HG03558 (cell line): ENCODE measurements around the gene DNAJB13.
"Not testable (repeated sequence)": the region's sequence is repeated elsewhere in the genome, so short reads cannot be mapped to it uniquely, and the experiment has no call there.

Experiments
- ATAC-seq: cut with Tn5 transposase; IDR thresholded peaks from one replicate; pipeline ENCODE4 v1.9.1; 2021; ENCODE audit warnings: moderate number of reproducible peaks; ENCODE audit not compliant: unreplicated experiment; ENCODE audit errors: extremely low read depth

DNAJB13 gene

DNA sequence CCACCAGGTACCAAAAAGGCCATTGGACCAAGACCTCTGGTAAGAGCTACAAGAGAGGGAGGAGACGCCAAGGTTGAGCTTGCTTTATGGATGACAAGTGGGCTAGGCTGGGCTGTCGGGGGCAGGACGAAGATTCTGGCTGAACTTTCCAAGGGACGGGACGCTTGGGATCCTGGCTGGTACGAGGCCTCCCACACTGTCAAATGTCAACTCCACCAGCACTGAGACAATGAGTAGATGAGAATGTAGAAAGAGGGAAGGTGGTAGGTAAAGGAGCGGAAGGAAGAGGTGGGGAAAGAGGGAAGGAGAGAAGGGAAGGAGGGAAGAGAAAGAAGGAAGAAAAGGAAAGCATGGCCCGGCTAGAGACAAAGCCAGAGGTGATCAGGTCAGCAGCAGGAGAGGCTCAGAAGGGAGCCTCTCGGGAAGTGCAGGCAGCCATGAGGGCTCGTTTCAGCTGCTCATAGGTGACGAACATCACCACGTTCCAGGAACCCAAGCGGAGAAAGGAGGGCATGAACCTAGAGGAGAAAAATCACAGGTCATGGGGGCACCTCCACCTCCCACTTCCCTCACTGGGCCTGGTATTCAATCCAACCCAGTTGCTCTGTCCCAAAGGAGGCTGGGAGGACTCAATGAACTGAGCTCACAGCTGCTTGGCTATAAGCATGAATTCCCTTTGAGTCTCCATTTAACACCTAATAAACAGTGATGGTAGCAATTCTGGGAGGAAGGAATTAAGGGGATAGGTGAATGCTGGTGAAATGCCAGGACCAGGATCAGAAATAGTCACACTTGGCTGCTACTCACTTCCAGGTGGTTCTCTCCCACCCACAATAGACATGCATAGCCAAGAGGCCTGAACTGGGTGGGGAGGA is 24.0 kb downstream of the DNAJB13 start:
- ATAC-seq: no peak

DNA sequence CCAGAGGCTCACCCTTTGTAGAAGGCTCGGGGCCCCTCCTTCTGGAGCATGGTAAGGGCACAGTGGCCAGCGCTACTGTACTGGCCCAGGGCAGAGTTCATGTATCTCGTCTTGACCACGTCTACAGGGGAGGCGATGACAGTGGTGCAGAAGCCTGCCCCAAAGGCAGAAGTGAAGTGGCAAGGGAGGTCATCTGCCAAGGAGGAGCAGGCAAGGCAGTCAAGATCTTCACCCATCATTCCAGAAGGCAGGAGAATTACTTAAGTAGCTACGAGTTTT is 24.6 kb downstream of the DNAJB13 start:
- ATAC-seq: no peak

GRCh38 chr11:73976451-73977151 is 25.8 kb downstream of the DNAJB13 start:
- no peak for ATAC-seq

GRCh38 chr11:73977856-73978519 is 27.2 kb downstream of the DNAJB13 start:
- ATAC-seq: no peak

GRCh38 chr11:73978576-73979086 is 27.8 kb downstream of the DNAJB13 start:
- no peak for ATAC-seq

DNA sequence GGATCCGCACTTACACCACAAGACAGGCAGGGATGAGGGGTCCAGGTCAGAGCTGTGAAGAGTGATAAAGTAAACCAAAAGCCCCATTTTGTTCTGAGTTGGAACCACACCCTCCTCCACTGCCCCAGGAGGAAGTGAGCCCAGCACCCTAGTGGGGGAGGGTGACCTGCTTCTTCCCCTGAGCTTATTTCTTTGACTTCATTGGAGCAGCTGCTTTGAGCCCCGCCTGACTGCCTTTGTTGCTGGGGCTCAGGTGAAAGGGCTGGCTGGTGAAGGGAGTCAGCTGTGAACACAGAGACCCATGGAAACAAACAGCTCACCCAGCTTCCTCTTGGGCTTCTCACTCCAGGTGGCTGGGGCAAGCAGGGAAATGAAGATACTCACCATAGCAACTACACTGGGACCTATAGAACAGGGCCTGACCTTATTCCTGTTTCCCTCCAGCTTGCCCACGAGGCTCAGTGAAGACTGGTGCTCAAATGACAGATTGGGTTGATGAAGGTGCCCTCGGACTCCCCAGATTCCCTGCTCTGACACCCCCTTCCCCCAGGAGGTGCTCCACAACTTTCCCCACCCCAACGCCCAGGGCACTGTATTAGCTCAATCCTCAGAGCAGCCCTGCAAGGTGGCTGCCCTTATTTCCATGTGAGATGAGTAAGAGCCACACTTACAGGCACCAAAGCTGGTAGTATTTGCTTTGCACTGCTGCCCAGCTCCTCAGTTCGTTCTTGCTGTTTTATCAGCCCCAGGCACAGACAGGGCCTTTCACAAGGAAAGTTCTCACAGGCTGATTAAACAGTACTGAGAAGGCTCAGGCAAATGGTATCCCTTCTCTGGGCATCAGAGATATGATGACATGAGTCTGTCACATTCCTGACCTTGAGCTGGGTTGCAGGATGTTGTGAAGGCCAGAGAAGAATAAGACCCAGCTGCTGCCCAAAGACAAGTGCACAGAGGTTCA is 29.5 kb downstream of the DNAJB13 start:
- ATAC-seq: peak; percentile 25

- ATAC-seq: no peak
These were observed 30.4 kb downstream of the DNAJB13 start for GRCh38 chr11:73981051-73981805.

GRCh38 chr11:73982595-73982989 is 31.8 kb downstream of the DNAJB13 start, which contains the start of gene UCP2:
Gene UCP2, minus strand, starts transcription at chr11:73982843. Its CDS starts 4,465 bp downstream, at chr11:73978378.
- ATAC-seq: no peak

DNA sequence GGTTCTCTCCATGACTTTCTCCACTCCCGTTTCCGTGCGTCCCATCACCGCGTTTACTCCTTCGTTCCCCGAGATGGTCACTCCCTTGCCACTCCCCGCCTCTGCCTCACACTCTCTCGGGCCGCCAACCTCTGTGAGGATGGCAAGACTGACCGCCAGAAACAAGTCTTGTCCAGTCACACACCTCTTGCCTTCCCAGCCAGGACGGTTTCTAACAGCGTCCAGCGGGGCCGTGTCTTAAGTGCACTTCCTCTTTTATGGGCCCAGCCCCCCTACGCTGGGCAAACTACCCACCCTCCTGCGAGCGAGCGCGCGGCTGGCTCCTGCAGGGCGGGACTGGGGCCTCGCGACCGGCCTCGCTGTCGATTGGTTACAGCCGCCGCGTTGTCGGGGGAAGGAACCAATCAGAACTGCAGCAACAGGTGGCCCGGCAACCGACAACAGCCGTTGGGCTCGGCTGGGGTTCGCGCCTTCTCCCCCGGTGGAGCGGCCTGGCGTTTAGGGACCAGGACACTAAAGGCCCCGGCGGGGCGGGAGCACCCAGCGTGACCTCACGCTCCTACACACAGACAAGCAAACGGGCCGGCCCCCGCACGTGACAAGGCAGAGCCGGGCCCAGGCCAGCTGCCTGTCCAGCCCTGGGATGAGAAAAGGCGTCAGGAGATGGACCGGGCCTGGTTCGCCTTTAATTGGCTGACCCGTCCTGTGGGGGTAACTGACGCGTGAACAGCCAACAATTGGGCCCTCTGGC is 32.3 kb downstream of the DNAJB13 start:
- peak; percentile 44 for ATAC-seq

GRCh38 chr11:73983741-73984538 is 33.1 kb downstream of the DNAJB13 start:
- ATAC-seq: no peak

DNA sequence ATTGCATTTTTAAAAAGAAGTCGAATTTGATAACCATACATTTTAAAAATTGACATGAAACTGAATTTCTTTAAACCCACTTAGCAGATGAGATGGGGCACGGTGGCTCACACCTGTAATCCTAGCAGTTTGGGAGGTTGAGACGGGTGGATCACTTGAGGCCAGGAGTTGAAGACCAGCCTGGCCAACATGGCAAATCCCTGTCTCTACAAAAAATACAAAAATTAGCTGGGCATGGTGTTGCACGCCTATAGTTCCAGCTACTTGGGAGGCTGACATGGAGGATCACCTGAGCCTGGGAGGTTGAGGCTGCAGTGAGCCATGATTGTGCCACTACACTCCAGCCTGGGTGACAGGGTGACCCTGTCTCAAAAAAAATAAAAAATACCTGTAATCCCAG is 34.8 kb downstream of the DNAJB13 start:
- ATAC-seq: not testable (repeated sequence)

DNA sequence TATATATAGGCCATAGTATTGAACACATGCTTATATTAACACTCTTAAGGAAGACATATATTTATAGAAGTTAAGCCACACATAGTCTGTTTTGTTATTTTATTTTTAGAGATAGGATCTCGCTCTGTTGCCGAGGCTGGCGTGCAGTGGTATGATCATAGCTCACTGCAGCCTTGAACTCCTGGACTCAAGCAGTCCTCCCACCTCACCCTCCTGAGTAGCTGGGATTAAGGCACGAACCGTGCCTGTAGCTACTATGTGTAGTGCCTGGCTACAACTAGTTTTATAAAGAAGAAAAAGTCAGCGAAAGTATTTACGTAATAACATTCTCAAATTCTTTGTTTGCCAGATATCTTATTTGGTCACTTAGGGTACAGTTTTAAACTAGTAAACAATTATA is 37.4 kb downstream of the DNAJB13 start:
- no peak for ATAC-seq

DNA sequence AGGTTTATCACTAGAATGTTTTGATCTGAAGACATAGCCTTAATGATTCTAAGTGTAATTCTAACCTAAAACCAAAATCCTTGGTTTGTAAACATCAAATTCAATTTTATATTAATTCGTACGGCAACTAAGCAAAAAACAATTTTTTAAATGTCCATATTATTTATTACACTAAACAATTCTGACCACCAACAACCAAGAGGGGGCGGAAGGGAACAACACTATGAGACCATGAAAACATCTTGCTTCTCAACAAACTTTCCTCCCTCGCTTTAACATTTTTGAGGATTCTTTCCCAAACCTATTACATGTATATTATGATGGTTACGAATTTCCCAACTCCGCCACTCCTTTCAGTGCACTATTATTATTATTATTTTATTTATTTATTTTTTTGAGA is 38.3 kb downstream of the DNAJB13 start:
- no peak for ATAC-seq

GRCh38 chr11:73990730-73991129 is 39.9 kb downstream of the DNAJB13 start:
- no peak for ATAC-seq

- ATAC-seq: no peak
These were observed 40.7 kb downstream of the DNAJB13 start for GRCh38 chr11:73991471-73992006.

DNA sequence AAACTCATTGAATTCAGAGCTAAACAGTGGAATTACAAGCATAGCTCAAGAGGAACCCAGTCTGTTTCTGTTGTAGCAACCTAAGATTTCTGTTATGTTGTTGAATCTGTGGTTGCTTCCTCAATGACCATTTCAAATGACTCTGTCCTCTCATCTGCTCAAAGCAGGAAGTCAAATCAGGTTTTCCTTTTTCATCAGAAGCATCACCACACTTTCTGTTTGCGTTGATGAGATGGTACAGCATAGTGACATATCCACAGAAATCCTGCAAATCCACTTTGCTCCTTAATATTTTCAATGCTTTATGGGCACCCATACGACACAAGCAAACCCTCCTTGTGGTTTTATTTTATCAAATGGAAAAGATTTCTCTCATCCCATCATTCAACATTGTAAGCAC is 44.4 kb downstream of the DNAJB13 start:
- ATAC-seq: no peak

DNA sequence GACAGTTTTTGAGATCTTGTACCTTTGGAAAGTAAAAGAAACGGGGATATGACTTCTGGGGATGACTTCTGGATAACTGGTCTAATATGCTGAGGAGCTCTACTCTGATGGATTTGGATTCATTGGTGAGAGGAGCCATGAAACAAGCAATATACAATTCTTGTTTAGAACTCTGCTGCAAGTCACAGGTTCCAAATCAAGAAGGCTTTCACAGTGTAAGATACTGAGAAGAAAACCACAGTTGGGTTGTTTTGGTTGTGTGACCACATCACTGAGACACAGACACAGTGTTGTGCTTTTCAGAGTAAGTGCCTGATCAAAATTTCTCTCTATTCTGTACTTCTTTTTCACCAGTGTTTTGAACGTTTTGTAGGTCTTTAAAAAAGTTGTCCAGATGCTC is 44.9 kb downstream of the DNAJB13 start:
- no peak for ATAC-seq
